Colonic mucosa (tissue), 4 donors: ENCODE data around the gene SETDB1. TPM values are rescaled to one million over a fixed set of nuclear protein-coding genes. Genes with fewer than 3 reads are reported as not detected.
"Not testable (repeated sequence)": the region's sequence is repeated elsewhere in the genome, so short reads cannot be mapped to it uniquely, and the experiment has no call there.

ENCODE experiments used
- DNase-seq: peaks from one replicate; pipeline ENCODE4 v3.0.0-alpha.2; 2020
- H3K27ac ChIP-seq: fragments of 200-600 bp; one replicate; pipeline ENCODE4 v1.8.0; 2021
- H3K27me3 ChIP-seq: fragments of 200-600 bp; one replicate; pipeline ENCODE4 v1.8.0; 2021
- H3K36me3 ChIP-seq: fragments of 200-600 bp; one replicate; pipeline ENCODE4 v1.8.0; 2021
- H3K4me1 ChIP-seq: fragments of 200-600 bp; one replicate; pipeline ENCODE4 v1.8.0; 2021; ENCODE audit warnings: mild to moderate bottlenecking
- H3K4me3 ChIP-seq: fragments of 200-600 bp; one replicate; pipeline ENCODE4 v1.8.0; 2021
- H3K9ac ChIP-seq, 2 donors: one replicate each; pipeline ENCODE4 v1.7.0; 2013; ENCODE audit warnings: control low read depth in 2 of 2, low read depth in 2 of 2, low read length in 2 of 2
- H3K9me3 ChIP-seq: fragments of 200-600 bp; one replicate; pipeline ENCODE4 v1.8.0; 2021
- CTCF ChIP-seq: fragments of 200-600 bp; IDR thresholded peaks from one replicate; pipeline ENCODE4 v1.8.0; 2022; ENCODE audit warnings: antibody characterized with exemption, mild to moderate bottlenecking
- intact Hi-C: fragments of 100-400 bp; cut with DNase I; formaldehyde crosslinking; loops from one replicate; pipeline ENCODE4 v1.14.1; 2022
- total RNA-seq, 2 donors: library from RNA; stranded (reverse); fragmentation: NEBNext Ultra II Directional in 1 of 2; extraction: Animal tissue kit (Norgen Biotek cat#: 25700) in 1 of 2; gene quantifications; one replicate each; pipeline ENCODE4 v1.2.1, GENCODE V29; 2021
- donor health status: healthy.
- donor health status: DM: no; HTN: no; CAD: no.
- donor health status: DM: no; HTN: no; CAD: no.

SETDB1 gene
- total RNA-seq = 10 to 100 TPM; 28.2 to 32.8 TPM

- intact Hi-C loops = loop anchor here (10.0 kb wide), 2 partner anchors 49 to 361 kb away; partner anchors contain the start of gene CERS2
- no peaks in the 10 kb centered on the region for H3K9me3 ChIP-seq
- H3K4me3 ChIP-seq = peak within 1 kb of the TSS; percentile 60
- DNase-seq = peak; percentile 97
- H3K4me1 ChIP-seq = no peaks in the 10 kb centered on the region
- H3K36me3 ChIP-seq = no peaks in the 10 kb centered on the region
- peak within 1 kb of the TSS; percentile 89 to 93 for H3K9ac ChIP-seq
- TF ChIP-seq CTCF = no peak
- no peaks in the 10 kb centered on the region for H3K27me3 ChIP-seq
- peak within 1 kb of the TSS; percentile 74 for H3K27ac ChIP-seq
These were observed at the start of gene SETDB1 for GRCh38 chr1:150926097-150926741. Gene SETDB1 (plus strand): TSS chr1:150926363. CDS start chr1:150927715, 1,352 bp downstream.

GRCh38 chr1:150878931-150879330 is 47.2 kb upstream of the SETDB1 start:
- H3K27ac ChIP-seq, H3K9me3 ChIP-seq, intact Hi-C loops, DNase-seq, H3K4me1 ChIP-seq, H3K27me3 ChIP-seq, H3K9ac ChIP-seq, H3K4me3 ChIP-seq, H3K36me3 ChIP-seq: not testable (repeated sequence)

- Histone ChIP-seq H3K27ac (no peak overlapping the region), H3K36me3 (no peaks in the 10 kb centered on the region)
These were observed 44.7 kb upstream of the SETDB1 start for GRCh38 chr1:150881331-150882070.

GRCh38 chr1:150883121-150883520 is 43.0 kb upstream of the SETDB1 start:
- intact Hi-C loops, H3K36me3 ChIP-seq, H3K27me3 ChIP-seq, H3K9me3 ChIP-seq, H3K27ac ChIP-seq, H3K9ac ChIP-seq, H3K4me3 ChIP-seq, H3K4me1 ChIP-seq, DNase-seq: not testable (repeated sequence)

More at GRCh38 chr1:150881331-150882070, 44.7 kb upstream of the SETDB1 start:
- Histone ChIP-seq H3K9me3 (no peaks in the 10 kb centered on the region), H3K4me3 (no peak overlapping the region), H3K9ac (no peak overlapping the region), H3K4me1 (no peaks in the 10 kb centered on the region), H3K27me3 (no peaks in the 10 kb centered on the region)
- intact Hi-C loops = no loop called here
- TF ChIP-seq CTCF = no peak
- no peak for DNase-seq

- no peak within 1 kb of the TSS for H3K9ac ChIP-seq
- H3K36me3 ChIP-seq = no peaks in the 10 kb centered on the region
- DNase-seq = no peak
- no peak within 1 kb of the TSS for H3K27ac ChIP-seq
- no peaks in the 10 kb centered on the region for H3K27me3 ChIP-seq
- intact Hi-C loops = no loop called here
- no peaks in the 10 kb centered on the region for H3K9me3 ChIP-seq
- no peak for TF ChIP-seq CTCF
- no peaks in the 10 kb centered on the region for H3K4me1 ChIP-seq
- H3K4me3 ChIP-seq = no peak within 1 kb of the TSS
These were observed 39.1 kb upstream of the SETDB1 start, which contains the start of gene CTXND2 for GRCh38 chr1:150887018-150887417. Gene CTXND2 (plus strand): TSS chr1:150887136. CDS start chr1:150912315, 25,179 bp downstream.

GRCh38 chr1:150888727-150889126 is 37.4 kb upstream of the SETDB1 start:
- intact Hi-C loops = no loop called here
- DNase-seq = no peak
- H3K9ac ChIP-seq = no peak overlapping the region
- no peaks in the 10 kb centered on the region for H3K4me1 ChIP-seq
- H3K36me3 ChIP-seq = no peaks in the 10 kb centered on the region
- H3K4me3 ChIP-seq = no peak overlapping the region
- no peaks in the 10 kb centered on the region for H3K9me3 ChIP-seq
- TF ChIP-seq CTCF = no peak
- H3K27ac ChIP-seq = no peak overlapping the region
- H3K27me3 ChIP-seq = no peaks in the 10 kb centered on the region
